ENCODE measurements around the gene SLC30A4.
"Not testable (repeated sequence)": the region's sequence is repeated elsewhere in the genome, so short reads cannot be mapped to it uniquely, and the experiment has no call there.

Gene SLC30A4, protein sequence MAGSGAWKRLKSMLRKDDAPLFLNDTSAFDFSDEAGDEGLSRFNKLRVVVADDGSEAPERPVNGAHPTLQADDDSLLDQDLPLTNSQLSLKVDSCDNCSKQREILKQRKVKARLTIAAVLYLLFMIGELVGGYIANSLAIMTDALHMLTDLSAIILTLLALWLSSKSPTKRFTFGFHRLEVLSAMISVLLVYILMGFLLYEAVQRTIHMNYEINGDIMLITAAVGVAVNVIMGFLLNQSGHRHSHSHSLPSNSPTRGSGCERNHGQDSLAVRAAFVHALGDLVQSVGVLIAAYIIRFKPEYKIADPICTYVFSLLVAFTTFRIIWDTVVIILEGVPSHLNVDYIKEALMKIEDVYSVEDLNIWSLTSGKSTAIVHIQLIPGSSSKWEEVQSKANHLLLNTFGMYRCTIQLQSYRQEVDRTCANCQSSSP

DNA sequence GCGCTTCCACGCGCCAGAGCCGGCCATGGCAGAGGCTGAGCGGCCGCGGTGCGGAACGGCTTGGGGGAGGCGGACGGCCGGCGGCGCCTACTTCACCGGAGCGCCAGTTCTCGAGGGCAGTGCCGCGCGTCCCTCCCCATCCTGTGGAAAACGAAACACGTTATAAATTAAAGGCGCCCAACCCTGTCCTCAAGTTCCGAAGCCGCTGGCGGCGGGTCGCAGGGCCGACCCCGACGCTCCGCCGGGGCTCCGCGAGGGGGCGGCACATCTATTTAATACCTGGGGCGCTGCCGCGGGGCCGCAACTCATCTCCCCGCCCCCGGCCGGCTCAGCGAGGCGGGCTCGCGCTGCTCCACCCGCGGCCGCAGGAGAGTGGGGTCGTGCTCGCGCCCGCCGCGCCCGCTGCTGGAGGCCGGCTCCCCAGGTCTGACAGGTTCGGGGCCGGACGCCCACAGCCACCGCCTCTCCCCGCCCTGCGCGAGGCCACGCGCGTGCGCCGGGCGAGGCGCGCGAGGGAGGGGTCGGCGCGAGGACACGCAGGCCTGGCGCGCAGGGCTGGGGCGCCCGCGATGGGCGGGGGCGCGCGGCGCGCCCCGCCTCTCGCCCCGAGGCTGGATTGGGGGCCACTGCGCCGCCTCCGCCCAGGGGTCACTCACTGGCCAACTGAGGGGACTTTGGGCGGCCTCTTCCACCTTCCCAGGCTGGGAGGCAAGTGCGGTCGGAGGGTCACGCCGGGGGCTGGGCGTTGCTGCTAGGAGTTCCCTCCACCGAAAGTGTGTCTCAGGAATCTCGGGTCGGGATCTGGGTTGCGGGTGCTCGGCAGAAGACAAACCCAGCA is at the start of gene SLC30A4:
Gene SLC30A4, minus strand, starts transcription at position 428 of the 838 bp plus-strand sequence. Its CDS starts 401 bp downstream, at position 27.
- DNase-seq (ENCODE audit: low read depth in 2 of 2, low spot score in 1 of 2): peak; percentile 26 to 39

DNA sequence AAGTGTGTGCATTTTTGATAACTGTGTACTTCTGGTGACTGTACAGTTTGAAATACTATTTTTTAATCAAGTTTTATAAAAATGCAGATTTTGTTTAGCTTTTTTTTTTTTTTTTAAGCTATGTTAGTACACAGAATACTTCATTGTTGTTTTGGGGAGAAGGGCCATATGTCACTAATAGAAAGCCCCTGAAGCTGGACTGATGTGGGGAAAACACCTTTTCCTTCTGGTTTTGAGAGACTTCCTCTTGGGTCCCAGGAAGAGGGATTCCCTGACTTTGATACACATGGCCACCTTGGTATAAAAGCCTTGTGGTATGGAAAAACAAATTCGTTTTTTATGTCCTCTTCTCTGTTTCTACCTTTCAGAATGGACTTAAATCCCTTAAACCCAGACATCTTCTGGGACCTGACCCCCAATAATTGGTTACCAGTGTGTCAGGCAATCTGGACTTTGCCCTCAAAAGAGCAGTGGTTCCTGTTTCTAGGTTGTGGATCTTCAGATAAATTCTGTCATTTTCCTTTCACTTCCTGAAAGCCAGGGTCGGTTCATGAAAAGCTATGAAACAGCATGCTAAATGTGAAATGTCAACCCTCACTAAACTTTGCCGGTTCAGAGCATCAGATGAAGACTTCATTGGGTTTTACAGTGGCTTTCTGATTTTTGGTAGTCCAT is 33.5 kb upstream of the SLC30A4 start:
- no peak for DNase-seq (ENCODE audit: low read depth in 2 of 2, low spot score in 1 of 2)

DNA sequence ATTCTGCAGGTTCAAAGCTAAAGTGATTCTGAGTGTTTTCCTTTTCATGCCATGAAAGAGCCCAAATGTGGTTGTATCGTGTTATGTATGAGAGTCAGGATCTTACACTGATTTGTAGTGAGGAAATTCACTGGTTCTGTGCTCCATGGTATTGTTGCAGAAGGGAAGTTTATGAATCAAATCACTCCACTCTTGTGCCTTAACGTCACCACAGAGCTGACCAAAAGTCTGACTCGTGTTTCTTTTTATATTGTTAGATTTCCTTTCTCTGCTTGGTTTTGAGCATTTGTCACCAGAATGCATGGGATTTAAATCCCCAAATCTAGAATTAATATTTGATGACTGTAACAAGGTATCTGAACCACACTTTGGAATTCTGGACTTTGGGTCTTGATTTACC is 29.1 kb upstream of the SLC30A4 start:
- no peak for DNase-seq (ENCODE audit: low read depth in 2 of 2, low spot score in 1 of 2)

DNA sequence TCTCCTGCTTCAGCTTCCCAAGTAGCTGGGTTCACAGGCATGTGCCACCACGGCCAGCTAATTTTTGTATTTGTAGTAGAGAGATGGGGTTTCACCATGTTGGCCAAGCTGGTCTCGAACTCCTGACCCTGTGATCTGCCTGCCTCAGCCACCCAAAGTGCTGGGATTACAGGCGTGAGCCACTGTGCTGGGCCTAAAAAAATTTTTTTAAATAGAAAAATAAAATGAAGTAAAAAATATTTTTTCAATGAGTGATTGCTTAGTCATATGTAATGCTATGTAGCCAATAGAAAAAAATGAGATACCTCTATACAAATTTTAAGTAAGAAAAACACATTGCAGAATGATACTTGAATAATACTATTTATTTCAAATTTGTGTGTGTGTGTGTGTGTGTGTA is 27.9 kb upstream of the SLC30A4 start:
- DNase-seq (ENCODE audit: low read depth in 2 of 2, low spot score in 1 of 2): no peak

DNA sequence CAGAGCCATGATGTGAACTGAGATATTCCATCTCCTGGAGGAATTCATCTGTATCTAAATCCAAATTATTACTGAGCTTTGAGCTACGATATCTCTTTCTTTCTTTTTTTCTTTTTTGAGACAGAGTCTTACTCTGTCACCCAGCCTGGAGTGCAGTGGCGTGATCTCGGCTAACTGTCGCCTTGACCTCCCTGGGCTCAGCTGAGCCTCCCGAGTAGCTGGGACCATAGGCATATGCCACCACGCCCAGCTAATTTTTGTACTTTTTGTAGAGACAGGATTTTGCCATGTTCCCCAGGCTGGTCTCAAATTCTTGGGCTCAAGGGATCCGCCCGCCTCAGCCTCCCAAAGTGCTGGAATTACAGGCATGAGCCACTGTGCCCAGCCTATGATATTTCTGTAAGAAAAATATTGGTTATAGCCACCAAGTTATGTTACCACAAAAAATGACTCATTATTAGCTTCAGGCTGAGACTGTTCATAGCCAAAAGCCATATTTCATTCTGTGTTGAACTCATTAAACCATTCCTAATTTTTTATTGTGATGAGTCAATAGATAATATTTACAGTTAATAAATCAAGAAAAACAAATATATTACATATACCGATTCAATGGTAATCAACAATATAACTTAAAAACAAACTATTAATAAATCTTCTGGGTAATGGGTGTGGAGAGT is 27.1 kb upstream of the SLC30A4 start:
- no peak for DNase-seq (ENCODE audit: low read depth in 2 of 2, low spot score in 1 of 2)

DNA sequence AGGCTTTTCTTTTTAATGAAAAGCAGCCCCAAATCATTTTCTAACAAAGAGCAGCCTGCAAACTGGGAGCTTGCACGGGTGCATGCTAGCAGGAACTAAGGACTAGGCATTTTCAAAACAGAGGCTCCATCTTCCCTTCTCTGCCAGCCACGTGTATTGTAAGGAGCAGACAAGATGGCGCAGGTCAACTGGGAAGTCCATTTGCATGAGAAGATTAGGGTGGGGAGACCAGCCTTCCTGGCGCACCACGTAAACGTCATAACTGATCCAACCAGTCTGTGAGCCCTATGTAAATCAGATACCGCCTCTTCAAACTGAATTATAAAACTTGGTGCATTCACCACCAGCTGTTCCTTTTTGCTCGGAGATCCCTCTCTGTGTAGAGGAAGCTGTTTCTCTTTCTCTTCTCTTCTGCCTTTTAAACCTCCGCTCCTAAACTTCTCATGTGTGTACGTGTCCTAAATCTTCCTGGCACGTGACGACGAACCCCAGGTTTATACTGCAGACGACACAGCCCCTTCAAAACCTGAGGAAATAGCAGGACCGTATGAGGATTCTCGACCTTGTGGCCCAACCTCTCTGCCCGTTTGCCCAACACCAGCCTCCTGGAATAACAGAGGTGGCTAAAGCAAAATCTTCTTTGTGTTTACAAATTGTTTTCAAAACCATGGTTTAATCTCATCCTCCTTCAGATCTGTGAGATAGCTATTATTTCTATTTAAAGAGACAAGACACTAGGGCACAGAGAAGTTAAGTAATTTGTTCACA is 26.4 kb upstream of the SLC30A4 start:
- DNase-seq (ENCODE audit: low read depth in 2 of 2, low spot score in 1 of 2): no peak

DNA sequence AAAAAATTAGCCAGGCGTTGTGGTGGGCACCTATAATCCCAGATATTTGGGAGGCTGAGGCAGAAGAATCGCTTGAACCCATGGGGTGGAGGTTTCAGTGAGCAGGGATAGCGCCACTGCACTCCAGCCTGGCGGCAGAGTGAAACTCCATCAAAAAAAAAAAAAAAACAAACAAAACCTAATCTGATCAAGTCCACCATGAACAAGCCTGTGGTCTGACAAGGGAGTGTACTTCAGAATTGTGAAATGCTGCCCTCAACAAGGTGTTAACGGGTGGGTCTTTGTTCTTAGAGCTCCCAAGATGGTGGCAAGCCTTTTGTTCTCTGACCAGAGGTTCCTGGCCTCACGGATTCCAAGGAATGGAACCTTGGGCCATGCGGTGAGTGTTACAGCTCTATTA is 24.2 kb upstream of the SLC30A4 start:
- no peak for DNase-seq (ENCODE audit: low read depth in 2 of 2, low spot score in 1 of 2)

DNA sequence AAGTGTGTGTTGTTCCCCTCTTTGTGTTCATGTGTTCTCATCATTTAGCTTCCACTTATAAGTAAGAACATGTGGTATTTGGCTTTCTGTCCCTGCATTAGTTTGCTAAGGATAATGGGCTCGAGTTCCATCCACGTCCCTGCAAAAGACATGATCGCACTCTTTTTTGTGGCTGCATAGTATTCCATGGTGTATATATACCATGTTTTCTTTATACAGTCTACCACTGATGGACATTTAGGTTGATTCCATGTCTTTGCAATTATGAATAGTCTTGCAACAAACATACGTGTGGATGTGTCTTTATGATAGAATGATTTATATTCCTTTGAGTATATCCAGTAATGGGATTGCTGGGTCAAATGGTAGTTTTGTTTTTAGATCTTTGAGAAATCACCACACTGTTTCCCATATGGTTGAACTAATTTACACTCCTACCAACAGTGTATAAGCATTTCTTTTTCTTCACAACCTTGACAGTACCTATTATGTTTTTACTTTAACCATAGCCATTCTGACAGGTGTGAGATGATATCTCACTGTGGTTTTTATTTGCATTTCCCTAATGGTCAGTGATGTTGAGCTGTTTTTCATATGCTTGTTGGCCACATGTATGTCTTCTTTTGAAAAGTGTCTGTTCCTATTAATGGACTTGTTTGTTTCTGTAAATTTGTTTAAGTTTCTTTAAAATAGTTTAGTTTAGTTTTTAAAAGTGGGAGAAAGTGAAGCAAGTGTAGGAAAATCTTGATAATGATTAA is 21.9 kb upstream of the SLC30A4 start:
- no peak for DNase-seq (ENCODE audit: low read depth in 2 of 2, low spot score in 1 of 2)

DNA sequence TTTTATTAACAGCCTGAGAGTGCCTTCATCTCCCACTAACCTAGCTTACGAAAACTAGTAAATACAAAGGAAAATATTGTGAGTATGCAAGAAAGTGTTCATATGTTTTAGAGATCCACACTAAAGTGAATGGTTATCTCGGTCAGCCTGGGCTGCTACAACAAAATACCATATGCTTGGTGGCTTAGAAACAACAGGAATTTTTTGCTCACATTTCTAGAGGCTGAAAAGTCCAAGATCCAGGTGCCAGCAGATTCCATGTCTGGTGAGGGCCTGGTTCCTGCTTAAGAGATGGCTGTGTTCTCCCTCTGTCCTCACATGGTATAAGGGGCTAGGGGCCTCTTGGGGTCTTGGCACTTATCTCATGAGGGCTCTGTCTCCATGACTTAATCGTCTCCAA is 20.5 kb upstream of the SLC30A4 start:
- DNase-seq (ENCODE audit: low read depth in 2 of 2, low spot score in 1 of 2): no peak

DNA sequence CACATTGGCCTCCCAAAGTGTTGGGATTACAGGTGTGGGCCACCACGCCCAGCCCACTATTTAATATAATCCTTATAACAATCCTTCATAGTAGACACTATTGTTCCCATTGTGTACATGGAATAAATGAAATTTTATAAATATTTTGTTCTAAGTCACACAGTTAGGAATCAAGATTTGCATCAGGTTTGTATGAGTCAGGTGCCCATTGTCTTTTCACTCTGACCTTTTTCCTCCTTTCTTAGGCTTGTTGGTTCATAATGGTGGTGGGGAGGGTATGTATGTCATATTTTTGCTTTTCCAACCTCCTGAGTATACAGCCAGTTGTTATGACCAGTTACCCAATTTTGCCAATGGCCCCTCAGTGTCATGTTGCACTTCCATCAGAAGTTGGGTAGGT is 18.0 kb upstream of the SLC30A4 start:
- DNase-seq (ENCODE audit: low read depth in 2 of 2, low spot score in 1 of 2): no peak

DNA sequence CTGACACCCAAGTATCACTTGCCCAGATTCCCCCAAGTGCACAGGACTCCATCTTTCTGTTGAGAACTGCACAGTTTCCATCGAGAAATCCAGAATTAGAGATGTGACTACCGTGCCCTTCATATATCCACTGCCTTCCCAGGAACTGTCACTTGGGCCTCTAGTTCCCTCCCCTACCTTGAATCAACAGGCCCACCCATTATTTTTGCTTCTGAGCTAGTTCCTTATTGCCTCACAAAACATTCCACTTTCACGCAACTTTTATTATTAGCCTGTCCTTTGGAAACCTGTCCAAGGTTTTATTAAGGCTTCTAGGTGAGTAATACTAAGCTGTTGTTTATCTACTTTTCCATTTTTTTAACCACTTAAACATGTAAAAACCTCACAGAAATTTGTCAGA is 17.1 kb upstream of the SLC30A4 start:
- DNase-seq (ENCODE audit: low read depth in 2 of 2, low spot score in 1 of 2): no peak

DNA sequence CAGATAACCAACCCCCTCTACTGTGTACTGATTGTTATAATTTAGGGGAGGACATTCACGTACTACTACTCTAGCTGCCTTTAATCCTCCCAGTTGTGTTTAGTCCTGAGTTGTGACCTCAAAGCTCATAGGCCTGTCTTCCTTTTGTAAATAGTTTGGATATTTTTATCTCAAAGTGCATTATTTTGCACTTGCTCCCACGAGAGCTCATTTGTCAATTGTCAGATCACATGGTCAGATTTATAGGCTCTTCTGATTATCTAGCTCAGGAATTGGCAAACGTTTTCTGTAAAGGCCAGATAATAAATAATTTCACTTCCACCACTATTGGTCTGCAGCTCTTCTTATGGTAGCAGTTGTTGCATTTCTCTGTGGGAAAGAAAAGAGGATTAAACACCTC is 14.4 kb upstream of the SLC30A4 start:
- DNase-seq (ENCODE audit: low read depth in 2 of 2, low spot score in 1 of 2): no peak

DNA sequence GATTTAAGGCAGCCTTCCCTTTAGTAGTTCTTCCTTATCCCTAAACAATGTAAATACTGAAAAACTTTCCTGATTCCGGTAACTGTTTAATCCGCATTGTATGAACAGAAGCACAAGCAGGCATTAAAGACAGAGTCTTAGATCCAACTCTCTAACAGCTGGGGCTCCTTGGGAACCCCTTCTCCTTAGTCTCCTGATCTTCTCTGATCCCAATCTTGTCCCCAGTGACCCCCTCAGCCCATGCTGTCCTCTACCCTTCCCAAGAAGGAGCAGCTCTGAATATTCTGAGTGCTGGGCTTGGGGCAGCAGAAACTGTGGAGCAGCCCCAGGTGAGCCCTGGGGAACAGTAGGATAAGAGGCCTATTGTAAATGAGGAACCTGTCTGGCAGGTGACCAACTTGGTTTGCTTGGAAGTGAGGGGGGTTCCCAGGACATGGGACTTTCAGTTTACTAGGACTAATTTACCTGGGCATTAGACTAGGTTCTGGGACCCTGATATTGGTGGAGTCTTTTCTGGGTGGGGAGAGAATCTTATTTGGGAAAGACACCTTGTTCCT is 13.0 kb upstream of the SLC30A4 start:
- no peak for DNase-seq (ENCODE audit: low read depth in 2 of 2, low spot score in 1 of 2)

DNA sequence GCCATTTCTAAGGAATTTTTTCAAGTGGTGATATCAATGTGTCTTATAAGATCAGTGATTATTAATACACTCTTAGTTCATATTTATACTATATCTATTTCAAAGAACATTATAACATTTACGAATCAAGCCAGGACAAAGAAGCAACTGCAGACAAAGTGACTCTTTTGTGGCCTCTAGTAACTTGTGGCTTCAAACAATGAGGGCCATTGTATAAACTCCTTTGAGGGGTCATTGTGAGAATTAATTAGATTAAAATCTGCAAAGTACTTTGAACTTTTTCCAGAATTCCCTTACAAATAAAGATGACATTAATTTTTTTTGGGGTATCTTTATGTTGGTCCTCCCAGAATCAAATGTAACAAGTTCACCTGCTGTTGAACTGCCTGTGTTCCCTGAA is 12.3 kb upstream of the SLC30A4 start:
- DNase-seq (ENCODE audit: low read depth in 2 of 2, low spot score in 1 of 2): no peak

DNA sequence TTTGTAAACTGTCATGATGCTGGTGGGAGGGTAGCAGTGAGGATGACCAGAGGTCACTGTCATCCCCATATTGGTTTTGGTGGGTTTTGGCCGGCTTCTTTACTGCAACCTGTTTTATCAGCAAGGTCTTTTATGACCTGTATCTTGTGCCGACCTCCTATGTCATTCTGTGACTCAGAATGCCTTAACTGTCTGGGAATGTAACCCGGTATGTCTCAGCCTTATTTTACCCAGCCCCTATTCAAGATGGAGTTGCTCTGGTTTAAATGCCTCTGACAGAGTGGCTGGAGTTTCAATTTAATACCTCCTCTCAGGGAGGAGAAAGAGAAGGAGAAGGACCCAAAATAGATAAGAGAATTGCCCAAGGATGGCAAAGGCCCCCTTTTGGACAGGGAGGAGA is 10.3 kb upstream of the SLC30A4 start:
- not testable (repeated sequence) for DNase-seq (ENCODE audit: low read depth in 2 of 2, low spot score in 1 of 2)

DNA sequence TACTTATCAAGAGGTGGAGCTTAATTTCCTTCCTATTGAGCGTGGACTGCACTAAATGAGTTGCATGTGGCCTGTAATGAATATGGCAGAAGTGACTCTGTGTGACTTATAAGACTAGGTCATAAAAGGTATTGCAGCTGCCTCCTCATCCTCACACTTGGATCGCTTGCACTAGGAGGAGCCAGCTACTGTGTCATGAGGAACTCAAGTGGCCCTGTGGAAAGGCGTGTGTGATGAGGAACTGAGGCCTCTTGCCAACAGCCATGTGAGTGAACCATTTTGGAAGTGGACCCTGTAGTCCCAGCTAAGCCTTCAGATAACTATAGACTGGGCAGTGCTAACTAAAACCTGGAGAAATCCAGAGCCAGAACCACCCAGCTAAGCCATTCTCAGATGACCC is 7.1 kb upstream of the SLC30A4 start:
- DNase-seq (ENCODE audit: low read depth in 2 of 2, low spot score in 1 of 2): no peak

DNA sequence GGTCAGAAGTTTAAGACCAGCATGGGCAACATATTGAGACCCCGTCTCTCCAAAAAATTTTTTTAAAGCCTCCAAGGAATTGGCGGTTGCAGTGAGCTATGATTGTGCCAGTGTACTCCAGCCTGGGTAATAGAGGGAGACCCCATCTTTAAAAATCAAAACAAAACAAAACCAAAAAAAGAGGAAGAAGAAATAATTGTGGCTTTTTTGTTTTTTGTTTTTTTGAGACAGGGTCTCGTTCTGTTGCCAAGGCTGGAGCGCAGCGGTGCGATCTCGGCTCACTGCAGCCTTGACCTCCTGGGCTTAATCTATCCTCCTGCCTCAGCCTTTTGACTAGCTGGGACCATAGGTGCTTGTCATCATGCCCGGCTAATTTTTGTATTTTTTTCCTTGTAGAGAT is 4.5 kb upstream of the SLC30A4 start:
- DNase-seq (ENCODE audit: low read depth in 2 of 2, low spot score in 1 of 2): no peak

DNA sequence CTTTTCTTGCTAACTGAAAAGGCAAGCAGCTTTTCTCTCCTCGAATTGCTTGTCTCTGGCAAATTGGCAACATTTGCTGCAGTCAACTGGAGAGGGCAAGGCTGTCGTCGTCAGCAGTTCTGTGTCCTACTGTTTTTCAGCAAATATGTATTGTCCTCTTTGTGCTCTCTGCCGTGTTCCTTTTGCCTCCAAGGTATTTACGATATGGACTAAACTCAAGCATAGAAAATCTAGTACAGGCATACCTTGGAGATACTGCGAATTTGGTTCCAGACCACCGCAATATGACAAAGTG is 558 bp upstream of the SLC30A4 start:
- DNase-seq (ENCODE audit: low read depth in 2 of 2, low spot score in 1 of 2): no peak

DNA sequence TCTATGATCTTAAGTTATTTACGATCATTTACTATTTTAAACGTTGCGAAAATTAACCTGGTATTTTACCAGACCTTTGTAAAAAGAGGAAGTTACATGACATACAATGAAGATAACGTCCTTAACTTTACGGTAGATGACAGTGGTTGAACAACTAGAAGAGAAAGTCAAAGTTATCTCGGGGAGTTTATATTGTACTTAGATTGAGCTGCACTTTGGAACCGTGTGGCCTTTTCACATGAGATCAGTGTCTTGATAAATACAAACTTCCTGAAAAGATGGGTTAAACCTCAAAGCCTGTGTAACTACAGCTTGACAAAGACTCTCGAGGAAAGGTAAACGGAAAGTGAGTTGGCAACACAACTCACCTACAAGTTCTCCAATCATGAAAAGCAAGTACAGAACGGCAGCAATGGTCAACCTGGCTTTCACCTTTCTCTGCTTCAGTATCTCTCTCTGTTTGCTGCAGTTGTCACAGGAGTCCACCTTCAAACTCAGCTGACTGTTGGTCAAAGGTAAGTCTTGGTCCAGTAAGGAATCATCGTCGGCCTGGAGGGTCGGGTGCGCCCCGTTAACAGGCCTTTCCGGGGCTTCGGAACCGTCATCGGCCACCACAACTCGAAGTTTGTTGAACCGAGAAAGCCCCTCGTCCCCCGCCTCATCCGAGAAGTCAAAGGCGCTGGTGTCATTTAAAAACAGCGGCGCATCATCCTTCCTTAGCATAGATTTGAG is 793 bp downstream of the SLC30A4 start:
- no peak for DNase-seq (ENCODE audit: low read depth in 2 of 2, low spot score in 1 of 2)
